ENCODE data around the gene MRPL1.

- TF ChIP-seq CTCF (IDR thresholded peaks at IDR 0.05; ENCODE audit: low read depth, low read length, missing input control) (no peak), YY1 (IDR thresholded peaks at IDR 0.05) (no peak), TAF1 (conservative IDR thresholded peaks at IDR 0.05) (no peak)
- TF ChIP-seq, protein P1, sequence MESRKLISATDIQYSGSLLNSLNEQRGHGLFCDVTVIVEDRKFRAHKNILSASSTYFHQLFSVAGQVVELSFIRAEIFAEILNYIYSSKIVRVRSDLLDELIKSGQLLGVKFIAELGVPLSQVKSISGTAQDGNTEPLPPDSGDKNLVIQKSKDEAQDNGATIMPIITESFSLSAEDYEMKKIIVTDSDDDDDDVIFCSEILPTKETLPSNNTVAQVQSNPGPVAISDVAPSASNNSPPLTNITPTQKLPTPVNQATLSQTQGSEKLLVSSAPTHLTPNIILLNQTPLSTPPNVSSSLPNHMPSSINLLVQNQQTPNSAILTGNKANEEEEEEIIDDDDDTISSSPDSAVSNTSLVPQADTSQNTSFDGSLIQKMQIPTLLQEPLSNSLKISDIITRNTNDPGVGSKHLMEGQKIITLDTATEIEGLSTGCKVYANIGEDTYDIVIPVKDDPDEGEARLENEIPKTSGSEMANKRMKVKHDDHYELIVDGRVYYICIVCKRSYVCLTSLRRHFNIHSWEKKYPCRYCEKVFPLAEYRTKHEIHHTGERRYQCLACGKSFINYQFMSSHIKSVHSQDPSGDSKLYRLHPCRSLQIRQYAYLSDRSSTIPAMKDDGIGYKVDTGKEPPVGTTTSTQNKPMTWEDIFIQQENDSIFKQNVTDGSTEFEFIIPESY (IDR thresholded peaks at IDR 0.05): no peak
- TF ChIP-seq, protein P2, sequence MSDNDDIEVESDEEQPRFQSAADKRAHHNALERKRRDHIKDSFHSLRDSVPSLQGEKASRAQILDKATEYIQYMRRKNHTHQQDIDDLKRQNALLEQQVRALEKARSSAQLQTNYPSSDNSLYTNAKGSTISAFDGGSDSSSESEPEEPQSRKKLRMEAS (IDR thresholded peaks at IDR 0.05): no peak
These were observed 48.5 kb downstream of the MRPL1 start for GRCh38 chr4:77911091-77911490.
